ENCODE data around the gene ABCB10.
"Not testable (repeated sequence)": the region's sequence is repeated elsewhere in the genome, so short reads cannot be mapped to it uniquely, and the experiment has no call there.

The ABCB10 gene

DNA sequence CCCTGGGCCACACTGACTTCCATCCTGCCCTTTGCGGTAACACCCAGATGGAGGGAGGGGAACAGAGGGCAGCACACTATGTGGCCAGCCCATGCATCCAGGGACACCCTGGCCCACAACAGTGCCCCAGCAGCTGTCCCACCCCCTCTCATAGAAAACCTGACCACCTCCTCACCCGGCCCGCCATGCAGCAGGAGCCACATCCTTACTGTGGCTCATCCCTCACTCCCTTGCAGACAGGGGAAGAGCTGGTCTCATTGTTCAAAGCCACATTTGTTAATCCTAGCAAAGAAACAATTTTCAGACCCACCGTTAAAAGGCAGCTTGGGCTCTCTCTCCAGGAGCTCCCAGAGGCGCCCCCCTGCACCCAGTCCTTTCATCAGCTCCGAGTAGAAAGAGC is 27.2 kb downstream of the ABCB10 start:
- no peak for DNase-seq

DNA sequence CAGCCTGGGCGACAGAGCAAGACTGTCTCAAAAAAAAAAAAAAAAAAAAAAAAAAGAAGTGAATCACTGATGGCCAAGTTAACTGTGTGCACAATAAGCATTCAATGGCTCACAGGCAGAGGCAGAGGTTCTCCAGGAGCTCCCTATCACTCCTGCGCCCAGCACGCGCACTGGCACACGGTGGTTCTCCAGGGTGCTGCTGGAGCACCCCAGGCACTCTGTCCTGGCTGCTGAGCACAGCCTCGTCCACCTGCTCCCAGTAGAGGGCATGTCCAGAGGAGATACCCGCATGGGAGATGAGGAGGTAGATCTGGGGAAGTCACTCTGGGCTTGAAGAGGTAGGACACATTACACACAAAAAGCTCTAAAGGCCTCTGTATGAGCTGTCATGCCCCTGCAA is 28.9 kb downstream of the ABCB10 start:
- DNase-seq: no peak

DNA sequence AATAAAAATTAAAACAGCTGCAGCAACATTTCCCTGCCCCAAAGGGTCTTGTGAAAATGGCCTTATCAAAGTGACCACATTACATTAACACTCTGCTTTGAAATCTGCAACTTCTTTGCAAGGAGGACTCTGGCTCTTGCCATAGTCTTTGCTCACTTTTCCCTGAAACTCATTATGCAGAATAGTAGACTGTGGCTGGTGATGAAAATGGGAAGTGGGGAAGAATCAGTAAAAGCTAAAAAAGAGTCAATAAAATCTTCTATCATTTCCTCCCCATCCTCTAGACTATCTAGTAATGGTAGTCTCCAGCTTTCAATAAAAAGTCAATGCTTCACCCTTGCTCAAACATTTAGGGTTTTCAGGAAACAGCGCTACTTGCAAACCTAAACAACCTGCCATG is 31.8 kb downstream of the ABCB10 start:
- DNase-seq: no peak

DNA sequence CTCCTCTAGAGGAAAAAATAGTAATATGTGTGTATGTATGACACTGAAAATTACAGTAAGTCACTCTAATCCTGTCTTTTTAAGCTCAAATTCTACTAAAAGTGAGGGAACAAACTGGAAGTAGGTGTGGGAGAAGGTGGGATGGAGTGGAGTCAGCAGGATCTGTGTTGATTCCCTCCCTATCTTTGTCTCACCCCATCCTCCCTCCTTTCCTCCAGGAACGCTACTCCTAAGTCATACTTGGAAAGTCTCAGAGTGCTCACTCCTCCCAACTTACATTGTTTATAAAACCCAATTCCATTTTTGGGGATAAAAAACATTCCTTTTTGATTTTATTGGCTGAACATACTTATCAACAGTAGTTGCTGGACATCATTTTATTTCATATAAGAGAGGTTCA is 35.5 kb downstream of the ABCB10 start:
- no peak for DNase-seq

DNA sequence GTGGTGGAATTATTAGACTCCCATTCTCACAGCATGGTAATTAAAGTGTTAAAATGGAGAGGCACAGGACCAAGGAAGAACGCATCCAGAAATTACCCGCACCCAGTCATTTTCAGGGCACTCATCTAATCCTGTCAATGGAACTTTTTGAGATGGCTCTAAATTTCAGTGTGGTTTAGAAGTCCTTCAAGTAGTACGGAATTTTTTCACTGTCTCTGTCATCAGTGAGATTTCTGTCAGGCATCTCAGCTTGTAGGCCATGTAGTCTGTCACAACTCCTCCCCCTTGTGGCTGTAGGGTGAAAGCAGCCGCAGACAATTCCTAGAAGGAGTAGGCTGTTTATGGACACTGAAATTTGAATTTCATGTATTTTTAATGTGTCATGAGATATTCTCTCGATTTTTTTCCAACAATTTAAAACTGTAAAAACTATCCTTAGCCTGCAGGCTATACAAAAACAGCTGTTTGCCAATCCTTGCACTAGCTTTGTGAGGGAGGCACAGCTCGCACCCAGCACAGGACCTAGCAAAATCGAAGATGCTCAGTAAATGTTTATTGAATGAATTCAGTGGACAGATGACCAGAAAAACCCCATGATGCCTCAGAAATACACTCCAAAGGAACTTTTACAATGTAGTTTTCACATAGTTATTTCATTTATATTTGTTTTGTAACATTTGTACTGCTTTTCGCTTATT is 43.8 kb downstream of the ABCB10 start:
- peak; percentile 84 for DNase-seq

DNA sequence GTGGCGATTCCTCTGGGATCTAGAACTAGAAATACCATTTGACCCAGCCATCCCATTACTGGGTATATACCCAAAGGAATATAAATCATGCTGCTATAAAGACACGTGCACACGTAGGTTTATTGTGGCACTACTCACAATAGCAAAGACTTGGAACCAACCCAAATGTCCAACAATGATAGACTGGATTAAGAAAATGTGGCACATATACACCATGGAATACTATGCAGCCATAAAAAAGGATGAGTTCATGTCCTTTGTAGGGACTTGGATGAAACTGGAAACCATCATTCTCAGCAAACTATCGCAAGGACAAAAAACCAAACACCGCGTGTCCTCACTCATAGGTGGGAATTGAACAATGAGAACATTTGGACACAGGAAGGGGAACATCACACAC is 46.9 kb downstream of the ABCB10 start:
- not testable (repeated sequence) for DNase-seq

DNA sequence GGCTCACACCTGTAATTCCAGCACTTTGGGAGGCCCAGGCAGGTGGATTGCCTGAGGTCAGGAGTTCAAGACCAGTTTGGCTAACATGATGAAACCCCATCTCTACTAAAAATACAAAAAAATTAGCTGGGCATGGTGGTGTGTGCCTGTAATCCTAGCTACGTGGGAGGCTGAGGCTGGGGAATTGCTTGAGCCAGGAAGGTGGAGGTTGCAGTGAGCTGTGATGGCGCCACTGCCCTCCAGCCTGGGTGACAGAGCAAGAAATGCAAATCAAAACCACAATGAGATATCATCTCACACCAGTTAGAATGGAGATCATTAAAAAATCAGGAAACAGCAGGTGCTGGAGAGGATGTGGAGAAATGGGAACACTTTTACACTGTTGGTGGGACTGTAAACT is 47.3 kb downstream of the ABCB10 start:
- DNase-seq: not testable (repeated sequence)

DNA sequence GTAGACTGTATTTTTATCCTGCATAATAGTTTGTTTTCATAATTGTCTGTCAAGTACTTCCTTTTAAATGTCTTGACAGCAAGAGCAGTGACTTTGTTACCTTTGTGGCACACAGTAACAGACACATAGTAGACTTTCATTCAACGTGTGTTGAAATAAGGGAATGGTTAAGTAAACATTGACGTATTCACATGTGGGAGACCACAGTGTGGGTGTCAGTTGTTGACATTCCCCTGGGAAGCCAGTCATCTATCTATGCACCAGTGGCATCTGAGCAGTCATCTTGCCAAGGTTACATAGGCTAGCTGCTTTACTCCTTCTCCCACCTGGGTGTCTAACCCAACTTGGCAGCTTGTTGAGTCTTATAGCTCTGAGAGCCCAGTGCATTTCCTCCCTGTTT is 48.9 kb downstream of the ABCB10 start:
- DNase-seq: peak; percentile 42

DNA sequence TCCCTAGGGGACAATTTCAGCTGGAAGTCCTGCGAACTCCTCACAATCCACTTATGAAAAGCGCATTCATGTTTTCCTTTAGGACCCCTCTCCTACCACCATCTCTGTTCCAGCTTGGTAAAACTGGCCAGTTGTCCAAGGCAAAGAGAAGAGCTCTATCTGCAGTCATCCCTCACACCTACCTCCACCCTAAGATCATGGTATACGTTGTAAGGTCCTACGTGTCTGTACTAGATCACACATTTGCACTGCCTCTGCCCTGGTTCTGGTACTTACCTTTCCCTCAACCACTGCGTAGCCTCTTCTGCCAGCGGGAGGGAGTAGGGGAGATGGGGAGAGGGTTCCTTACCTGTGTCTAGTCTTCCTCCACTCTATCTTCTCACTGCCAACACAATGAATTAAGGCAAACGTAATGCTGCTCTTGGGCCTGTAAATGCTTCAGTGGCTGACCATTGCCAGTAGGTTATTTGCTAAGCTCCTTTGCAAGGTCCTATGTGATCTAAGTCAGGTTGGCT is 49.6 kb downstream of the ABCB10 start:
- DNase-seq: peak; percentile 53

DNA sequence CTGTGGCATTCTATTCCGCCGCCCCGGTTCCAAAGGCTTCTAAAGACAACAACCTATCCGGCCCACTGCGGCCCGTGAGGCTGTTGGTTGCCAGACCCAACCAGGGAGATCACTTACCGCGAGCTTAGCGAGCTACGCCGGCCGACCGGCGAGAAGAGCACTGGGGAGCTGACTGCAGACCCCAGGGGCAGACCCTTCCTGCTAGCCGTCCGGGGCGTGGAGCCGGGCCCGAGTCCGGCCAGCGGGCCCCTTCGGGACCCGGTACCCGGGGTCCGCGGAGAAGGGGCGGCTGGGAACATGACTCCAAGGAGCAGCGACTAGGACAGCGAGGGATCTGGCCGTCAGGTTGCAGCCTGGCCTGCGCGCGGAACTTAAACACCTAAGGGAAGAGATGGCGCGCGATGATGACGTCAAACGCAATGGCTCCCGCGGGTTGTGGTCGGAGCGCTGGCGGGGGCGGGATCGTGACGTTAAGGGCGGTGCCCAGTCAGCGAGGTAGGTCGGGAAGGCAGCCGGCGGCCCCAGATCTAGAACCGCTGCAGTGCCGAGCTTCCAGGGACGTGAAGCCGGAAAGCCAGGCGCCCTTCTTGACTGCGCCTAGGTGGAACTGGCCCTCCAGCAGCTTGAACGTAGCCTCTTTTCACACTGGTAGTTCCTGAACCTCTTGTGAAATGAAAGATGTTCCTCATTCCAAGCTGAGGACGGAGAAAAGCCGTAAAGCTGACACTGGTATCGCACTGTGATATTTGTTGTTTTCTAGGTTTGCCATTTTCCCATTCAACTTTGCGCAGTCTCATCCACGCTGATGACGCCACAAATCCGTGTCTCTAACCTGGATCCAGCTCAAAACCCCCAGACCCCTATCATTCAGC is 50.3 kb downstream of the ABCB10 start, which contains the start of gene NUP133:
Gene NUP133, minus strand, starts transcription at position 391 of the 872 bp plus-strand sequence. Its CDS starts 92 bp downstream, at position 299.
- peak; percentile 99 for DNase-seq

DNA sequence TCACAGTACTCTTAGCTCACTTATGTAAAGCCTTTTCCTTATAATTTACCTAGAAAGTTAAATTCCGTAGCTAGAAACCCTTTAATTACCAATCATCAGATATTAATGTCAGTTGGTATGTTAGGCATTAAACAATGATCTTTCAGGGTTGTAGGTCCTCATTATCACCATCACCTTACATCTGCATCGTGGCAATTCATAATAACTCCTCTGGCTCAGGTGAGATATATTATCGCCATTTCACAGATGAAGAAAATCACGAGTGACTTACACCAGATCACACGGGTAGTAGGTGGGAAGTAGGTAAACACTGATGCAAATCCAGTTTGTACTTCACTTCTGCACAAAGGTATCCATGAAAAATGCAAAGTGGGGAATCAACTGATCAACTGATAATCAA is 51.0 kb downstream of the ABCB10 start:
- DNase-seq: no peak

DNA sequence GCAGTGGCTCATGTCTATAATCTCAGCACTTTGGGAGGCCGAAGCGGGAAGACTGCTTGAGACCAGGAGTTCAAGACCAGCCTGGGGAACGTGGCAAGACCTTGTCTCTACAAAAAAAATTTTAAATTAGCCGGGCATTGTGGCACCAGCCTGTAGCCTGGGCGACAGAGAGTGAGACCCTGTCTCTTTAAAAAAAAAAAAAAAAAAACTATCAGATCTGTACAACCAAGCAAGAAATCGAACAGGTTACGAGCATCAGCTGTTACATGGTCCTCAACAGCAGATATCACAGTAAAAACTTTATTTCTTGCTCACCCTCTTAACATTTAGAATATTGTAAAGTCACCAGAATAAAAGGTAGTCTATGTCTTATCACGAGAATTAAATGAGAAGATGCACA is 51.9 kb downstream of the ABCB10 start:
- no peak for DNase-seq

DNA sequence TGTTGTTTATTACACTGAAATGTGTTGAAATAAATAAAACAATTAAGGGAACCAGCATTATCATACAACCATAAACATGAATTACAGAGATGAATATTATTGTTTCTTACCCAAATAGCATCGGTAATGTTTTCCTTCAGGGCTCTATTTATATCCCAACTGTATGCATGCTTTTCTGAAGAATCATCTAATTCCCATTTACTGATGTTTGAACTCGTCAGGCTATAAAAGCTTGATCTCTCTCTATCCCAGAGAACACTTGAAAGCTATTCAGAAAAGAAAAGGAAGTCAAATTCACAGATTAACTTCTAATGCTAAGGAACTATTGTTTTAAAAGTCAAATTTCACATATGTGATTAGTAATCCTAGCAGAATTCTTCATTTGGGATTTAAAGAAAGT is 62.7 kb downstream of the ABCB10 start:
- no peak for DNase-seq

DNA sequence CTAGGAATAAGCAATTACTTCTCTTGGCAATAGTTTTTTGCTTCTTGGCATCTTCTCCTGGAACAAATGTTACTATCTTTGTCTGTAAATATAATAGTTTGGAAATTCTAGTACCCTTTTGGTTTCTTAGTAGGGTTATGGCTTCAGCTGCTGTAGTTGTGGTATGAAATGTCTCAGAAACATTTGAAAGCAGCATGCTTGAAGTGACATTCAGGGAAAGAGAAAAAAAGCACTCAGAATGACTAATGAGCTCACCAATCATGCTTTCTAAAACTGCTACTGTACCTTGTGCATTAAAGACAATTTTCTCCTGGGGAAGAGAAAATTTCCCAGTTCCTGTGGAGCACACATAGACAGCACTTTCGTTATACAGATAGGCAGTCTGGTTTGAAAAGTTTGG is 71.3 kb downstream of the ABCB10 start:
- no peak for DNase-seq

DNA sequence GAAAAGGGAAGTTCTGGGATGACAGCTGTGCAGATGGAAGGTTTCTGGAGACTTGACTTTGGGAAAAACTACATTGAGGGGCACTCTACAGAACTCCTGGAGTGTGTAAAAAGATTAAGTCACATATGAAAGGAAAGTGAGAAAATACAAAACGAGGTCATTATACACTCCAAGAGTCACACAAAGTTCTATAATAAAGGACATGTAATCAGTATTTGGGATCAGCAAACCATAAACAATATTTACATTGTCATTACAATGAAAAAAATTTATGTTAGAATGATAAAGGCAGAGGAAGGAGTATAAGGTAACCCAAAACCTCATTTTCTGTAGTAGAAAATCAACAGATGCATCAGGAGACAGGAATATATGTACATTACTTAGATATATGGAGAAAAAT is 73.2 kb downstream of the ABCB10 start:
- DNase-seq: no peak

DNA sequence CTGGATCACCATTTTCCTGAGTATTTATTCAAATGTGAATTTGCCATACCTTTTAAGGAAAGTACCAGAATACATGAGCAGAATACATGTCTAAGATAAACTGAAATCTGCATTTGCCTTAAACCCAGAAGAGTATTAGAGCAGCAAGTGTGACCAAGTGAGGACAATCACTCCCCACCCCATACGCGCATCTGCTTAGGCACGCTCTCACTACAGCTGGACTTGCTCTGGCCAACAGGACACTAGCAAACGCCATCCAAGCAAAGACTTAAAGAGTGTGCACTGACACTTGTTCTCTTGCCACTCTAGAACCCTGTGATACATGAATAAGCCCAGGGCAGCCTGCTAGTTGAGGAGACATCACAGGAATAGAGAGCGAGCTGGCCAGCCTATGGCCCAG is 76.0 kb downstream of the ABCB10 start:
- DNase-seq: no peak

DNA sequence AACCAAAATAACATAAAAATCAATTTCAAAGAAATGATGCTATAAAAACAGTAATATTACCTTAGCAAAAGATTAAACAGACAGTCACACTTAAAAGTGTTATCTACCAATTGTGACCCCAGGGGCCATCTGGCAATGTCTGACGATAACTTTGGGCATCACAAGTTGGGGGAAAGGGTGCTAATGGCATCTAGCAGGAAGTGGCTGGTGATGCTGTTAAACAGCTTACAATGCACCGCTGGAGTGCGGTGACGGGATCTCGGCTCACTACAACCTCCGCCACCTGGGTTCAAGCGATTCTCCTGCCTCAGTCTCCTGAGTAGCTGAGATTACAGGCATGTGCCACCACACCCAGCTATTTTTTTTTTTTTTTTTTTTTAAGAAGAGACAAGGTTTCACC is 78.0 kb downstream of the ABCB10 start:
- no peak for DNase-seq

DNA sequence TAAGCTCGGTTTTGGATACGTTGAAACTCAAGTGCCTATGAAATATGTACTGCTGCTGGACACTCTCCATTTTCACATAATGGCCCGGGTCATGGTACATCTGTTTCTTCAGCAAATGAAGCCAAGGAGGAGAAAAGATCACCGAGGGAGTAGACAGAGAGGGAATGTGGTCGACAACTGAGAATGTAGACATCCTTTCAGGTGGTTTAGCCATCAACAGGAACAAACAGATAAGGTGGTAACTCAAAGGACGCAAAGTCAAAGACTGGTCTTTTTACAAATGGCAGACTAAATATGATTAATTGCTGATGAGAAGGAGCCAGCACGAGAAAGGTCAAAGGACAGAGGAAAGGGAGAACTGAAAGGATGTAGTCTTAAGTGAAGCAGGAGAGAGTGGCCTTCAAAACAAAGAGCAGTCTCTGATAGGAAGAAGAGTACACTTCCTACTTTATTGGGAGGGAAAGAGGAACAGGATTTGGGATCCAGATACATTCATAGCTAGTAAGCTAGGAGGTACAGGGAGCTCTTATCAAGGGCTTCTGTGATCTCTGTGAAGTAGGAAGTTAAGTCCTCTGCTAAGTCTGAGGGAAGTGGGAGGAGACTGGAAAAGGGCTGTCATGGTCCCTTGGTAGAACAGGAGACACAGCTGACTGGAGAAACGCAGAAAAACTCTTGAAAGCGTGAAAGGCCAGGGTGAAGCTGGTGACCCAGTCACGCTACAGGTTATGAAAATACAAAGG is 78.7 kb downstream of the ABCB10 start:
- no peak for DNase-seq

DNA sequence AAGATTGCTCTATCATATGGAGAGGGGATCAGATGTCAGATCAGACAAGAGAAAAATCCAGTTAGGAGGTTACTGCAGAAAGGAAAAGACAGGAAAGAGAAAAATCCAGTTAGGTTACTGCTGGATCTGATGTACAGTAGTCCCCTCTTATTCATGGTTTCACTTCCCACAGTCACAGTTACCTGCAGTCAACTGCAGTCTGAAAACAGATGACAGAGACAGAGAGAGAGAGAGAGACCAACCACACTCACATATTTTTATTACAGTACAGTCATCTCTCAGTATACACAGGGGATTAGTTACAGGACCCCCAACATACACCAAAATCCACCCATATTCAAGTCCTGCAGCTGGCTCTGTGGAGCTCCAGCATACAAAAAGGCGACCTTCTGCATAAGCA is 79.7 kb downstream of the ABCB10 start:
- no peak for DNase-seq

DNA sequence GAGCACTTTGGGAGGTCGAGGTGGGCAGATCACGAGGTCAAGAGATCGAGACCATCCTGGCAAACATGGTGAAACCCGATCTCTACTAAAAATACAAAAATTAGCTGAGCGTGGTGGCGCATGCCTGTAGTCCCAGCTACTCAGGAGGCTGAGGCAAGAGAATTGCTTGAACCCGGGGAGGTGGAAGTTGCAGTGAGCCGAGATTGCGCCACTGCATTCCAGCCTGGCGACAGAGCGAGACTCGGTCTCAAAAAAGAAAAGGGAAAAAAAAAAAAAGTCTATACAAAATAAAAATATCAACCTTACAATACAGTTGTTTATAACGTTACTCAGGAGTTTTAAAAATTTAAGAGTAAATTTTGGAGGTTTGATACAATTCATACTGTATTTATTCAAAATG is 82.6 kb downstream of the ABCB10 start:
- not testable (repeated sequence) for DNase-seq

DNA sequence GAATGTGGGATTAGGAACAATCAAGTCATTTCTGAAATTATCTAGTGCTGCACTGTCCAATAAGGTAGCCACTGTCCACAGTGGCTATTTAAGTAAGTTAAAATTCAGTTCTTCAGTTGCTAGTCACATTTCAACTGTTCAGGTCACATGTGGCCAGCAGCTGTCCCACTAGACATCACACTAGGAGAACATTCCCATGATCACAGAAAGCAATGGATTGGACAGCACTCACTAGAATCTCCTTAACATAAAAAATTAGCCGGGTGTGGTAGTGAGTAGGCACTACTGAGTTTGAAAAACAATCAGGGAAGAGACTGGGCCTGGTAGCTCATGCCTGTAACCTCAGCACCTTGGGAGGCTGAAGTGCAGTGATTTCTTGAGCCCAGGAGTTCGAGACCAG is 84.0 kb downstream of the ABCB10 start:
- DNase-seq: no peak

DNA sequence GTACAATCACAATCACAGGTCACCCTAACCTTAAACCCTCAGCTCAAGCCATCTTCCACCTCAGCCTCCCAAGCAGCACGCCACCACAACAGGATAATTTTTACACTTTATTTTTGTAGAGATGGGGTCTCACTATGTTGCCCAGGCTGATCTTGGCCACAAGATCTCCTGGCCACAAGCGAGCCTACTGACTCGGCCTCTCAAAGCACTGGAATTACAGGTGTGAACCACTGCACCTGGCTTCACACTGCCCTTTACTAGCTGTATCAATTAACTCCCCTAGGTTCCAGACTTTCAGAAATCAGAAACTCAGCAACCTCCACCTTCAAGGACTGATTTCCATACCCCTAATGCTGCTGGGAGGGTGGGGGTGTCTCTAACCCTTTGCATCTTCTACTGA is 87.3 kb downstream of the ABCB10 start:
- DNase-seq: no peak

DNA sequence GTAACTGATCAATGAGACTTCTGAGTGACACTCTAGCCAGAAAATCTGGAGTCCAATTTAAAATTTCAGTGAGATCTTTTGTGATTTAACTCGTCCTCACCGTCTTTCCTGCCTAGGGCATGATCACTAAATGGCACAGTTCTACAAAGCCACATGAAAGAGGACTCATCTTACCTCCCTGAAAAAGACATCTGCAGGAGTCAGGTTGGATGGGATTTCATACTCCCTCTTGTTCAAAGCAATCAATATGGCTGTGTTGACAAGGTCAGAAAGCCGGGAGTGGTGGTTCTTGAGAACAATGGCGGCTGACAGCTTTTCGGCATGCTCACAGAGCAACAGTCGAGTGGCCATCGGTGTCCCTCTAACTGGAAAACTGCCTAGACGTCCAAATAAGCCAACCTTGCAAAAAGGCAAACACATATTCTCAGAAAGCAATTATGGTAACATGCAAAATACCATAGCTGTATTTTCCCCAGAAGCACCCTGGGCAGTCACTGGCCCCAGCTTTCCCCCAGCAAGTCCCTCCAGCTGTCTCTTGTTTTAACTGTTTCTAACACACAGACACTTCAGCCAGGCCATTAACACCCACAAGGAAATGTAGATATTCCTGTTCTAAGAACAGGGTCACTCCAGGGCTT is 88.0 kb downstream of the ABCB10 start:
- no peak for DNase-seq

Data from DMS53 (cell line).